Pancreas (tissue), 10 donors: ENCODE data around the gene RERGL. TPM values are rescaled to one million over a fixed set of nuclear protein-coding genes. Genes with fewer than 3 reads are reported as not detected.
"Not testable (repeated sequence)": the region's sequence is repeated elsewhere in the genome, so short reads cannot be mapped to it uniquely, and the experiment has no call there.

Experiments used
- ATAC-seq, 4 donors: fragments of 200-7000 bp; cut with Tn5 transposase; one replicate each; pipeline versions ENCODE4 v1.8.0 to v1.9.1; 2020; ENCODE audit warnings: mild to moderate bottlenecking in 4 of 4, moderate library complexity in 4 of 4
- DNase-seq, 6 donors: peaks; one replicate each; pipeline ENCODE4 v3.0.0-alpha.2; 2020
- FAIRE-seq: peaks from 2 replicates; lab custom pipeline; 2012; peaks lifted over from hg19 to GRCh38; lab: Jason Lieb, UNC
- H3K27ac ChIP-seq, 4 donors: fragments of 200-600 bp; sonication (generic); 1 replicate in 3 of 4; 2 replicates in 1 of 4; pipeline versions ENCODE4 v1.5.0 to v1.8.0; 2020
- H3K27me3 ChIP-seq, 4 donors: fragments of 200-600 bp; one replicate each; pipeline ENCODE4 v1.8.0; 2021
- H3K36me3 ChIP-seq, 3 donors: fragments of 200-600 bp; sonication (generic) in 1 of 3; one replicate each; pipeline versions ENCODE4 v1.5.0 to v1.8.0; 2020 to 2021
- H3K4me1 ChIP-seq, 3 donors: fragments of 200-600 bp; one replicate each; pipeline ENCODE4 v1.8.0; 2021
- H3K4me3 ChIP-seq, 4 donors: fragments of 200-600 bp; sonication (generic) in 2 of 4; one replicate each; pipeline versions ENCODE4 v1.5.0 to v1.8.0; 2020 to 2021
- H3K9me3 ChIP-seq, 4 donors: fragments of 200-600 bp; one replicate each; pipeline ENCODE4 v1.8.0; 2021
- CTCF ChIP-seq, 4 donors: fragments of 200-600 bp; sonication (generic) in 3 of 4; IDR thresholded peaks; one replicate each; pipeline versions ENCODE4 v1.5.0 to v1.8.0; 2021; ENCODE audit warnings: antibody characterized with exemption in 4 of 4
- WGBS, 2 donors: extraction: QIAGEN DNeasy Blood & Tissue Kit; methylation state at CpG; one replicate each; pipeline ENCODE4 v1.1.7; 2013; 5-methylcytosine and 5-hydroxymethylcytosine counted together
- intact Hi-C, 3 donors: fragments of 100-400 bp; cut with DNase I; formaldehyde crosslinking; loops; one replicate each; pipeline versions ENCODE4 v1.11.1 to v1.14.2; 2022
- polyA plus RNA-seq, 2 donors: library from polyadenylated mRNA; stranded (reverse); fragments of 200-250 nt; gene quantifications; one replicate each; pipeline ENCODE4 v1.2.3, GENCODE V29; 2013
- total RNA-seq, 6 donors: library from RNA; stranded (reverse); fragmentation: NEBNext Ultra II Directional in 4 of 6; extraction: Animal tissue kit (Norgen Biotek cat#: 25700) in 4 of 6; gene quantifications; one replicate each; pipeline versions ENCODE4 v1.2.1 to v1.2.4, GENCODE V29; 2021 to 2023
- donor health status: healthy with polysubstance abuse.
- donor health status: DM: no; HTN: no; CAD: no; lungs with moderate emphysema.
- donor health status: DM: no; HTN: no; CAD: no.
- donor health status: control.
- donor health status: control.
- donor health status: Bipolar disorder and iron deficiency.
- donor health status: DM: yes; HTN: yes; CAD: no.
- donor health status: DM: no; HTN: no; CAD: no.
- donor health status: DM: no; HTN: no; CAD: no.
- donor health status: DM: yes; HTN: yes; CAD: no.

The RERGL gene
- total and polyA plus RNA-seq, 8 donors = 0.37 to 7.7 (median 0.74) TPM; not detected in 1

- ATAC-seq (no peak), FAIRE-seq (no peak), DNase-seq (no peak)
- Histone ChIP-seq H3K9me3 (no peaks in the 10 kb centered on the region), H3K27me3 (no peaks in the 10 kb centered on the region), H3K4me3 (no peak overlapping the region), H3K27ac (no peak overlapping the region), H3K36me3 (no peaks in the 10 kb centered on the region), H3K4me1 (no peaks in the 10 kb centered on the region)
- WGBS, 2 donors = 27 to 32% methylated on average over 3 of the region's 3 CpGs
- TF ChIP-seq CTCF (IDR thresholded peaks at IDR 0.05) = no peak
- intact Hi-C loops = no loop called here
Measured at GRCh38 chr12:18068355-18068754, 21.6 kb downstream of the RERGL start.

- ATAC-seq = no peak
Measured at GRCh38 chr12:18066666-18067065, 23.3 kb downstream of the RERGL start.

GRCh38 chr12:18062867-18063266, 27.1 kb downstream of the RERGL start:
- DNase-seq, H3K27ac ChIP-seq, H3K27me3 ChIP-seq, FAIRE-seq, H3K36me3 ChIP-seq, ATAC-seq, H3K4me1 ChIP-seq, intact Hi-C loops, H3K9me3 ChIP-seq, H3K4me3 ChIP-seq: not testable (repeated sequence)
- WGBS, 2 donors = 74 to 86% methylated on average over 4 of the region's 4 CpGs

More at GRCh38 chr12:18066666-18067065, 23.3 kb downstream of the RERGL start:
- no peaks in the 10 kb centered on the region for H3K9me3 ChIP-seq
- H3K4me1 ChIP-seq = no peaks in the 10 kb centered on the region
- no peak overlapping the region for H3K4me3 ChIP-seq
- no peak for TF ChIP-seq CTCF (IDR thresholded peaks at IDR 0.05)
- 35 to 36% methylated on average over 4 of the region's 4 CpGs for WGBS, 2 donors
- no peak overlapping the region for H3K27ac ChIP-seq
- H3K36me3 ChIP-seq = no peaks in the 10 kb centered on the region
- no peak for DNase-seq
- FAIRE-seq = no peak
- no peaks in the 10 kb centered on the region for H3K27me3 ChIP-seq
- intact Hi-C loops = no loop called here

- DNase-seq (no peak), ATAC-seq (no peak), FAIRE-seq (no peak)
- no peak overlapping the region for H3K27ac ChIP-seq
- intact Hi-C loops = no loop called here
- no peaks in the 10 kb centered on the region for H3K9me3 ChIP-seq
- no peaks in the 10 kb centered on the region for H3K4me1 ChIP-seq
- TF ChIP-seq CTCF (IDR thresholded peaks at IDR 0.05) = no peak
- WGBS, 2 donors = 67 to 79% methylated on average over 1 of the region's 1 CpG
- no peaks in the 10 kb centered on the region for H3K27me3 ChIP-seq
- H3K4me3 ChIP-seq = no peak overlapping the region
- no peaks in the 10 kb centered on the region for H3K36me3 ChIP-seq
Measured at GRCh38 chr12:18057051-18057450, 32.9 kb downstream of the RERGL start.

GRCh38 chr12:18054925-18055619, 34.9 kb downstream of the RERGL start:
- no peak for ATAC-seq
- no peak overlapping the region for H3K27ac ChIP-seq
- intact Hi-C loops = no loop called here
- H3K36me3 ChIP-seq = no peaks in the 10 kb centered on the region
- no peaks in the 10 kb centered on the region for H3K4me1 ChIP-seq
- FAIRE-seq = no peak
- H3K27me3 ChIP-seq = no peaks in the 10 kb centered on the region
- no peak overlapping the region for H3K4me3 ChIP-seq
- DNase-seq = no peak
- no peak for TF ChIP-seq CTCF (IDR thresholded peaks at IDR 0.05)
- 37 to 40% methylated on average over 2 of the region's 2 CpGs for WGBS, 2 donors
- H3K9me3 ChIP-seq = no peaks in the 10 kb centered on the region
